Femur (tissue), 1 donor: Measurements from ENCODE around the gene CTCF.

Source experiments
- DNase-seq: peaks from one replicate; pipeline ENCODE4 v3.0.0-alpha.2; 2017

The CTCF gene

DNA sequence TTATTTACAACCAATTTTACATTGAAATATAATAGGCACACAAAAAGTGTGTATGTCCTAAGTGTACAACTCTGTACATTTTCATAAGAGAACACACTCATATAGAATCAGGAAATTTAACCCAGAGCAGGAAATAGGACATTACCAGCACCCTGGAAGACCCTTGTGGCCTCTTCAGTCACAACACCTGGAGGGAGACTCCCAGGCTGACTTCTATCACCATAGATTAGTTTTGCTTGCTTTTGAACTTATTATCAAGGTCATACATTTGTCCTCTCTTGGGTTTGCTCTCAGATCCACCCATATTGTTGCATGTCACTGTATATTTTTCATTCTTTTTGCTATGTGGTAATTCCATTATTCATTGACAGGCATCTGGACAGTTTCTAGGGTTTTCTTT, 27.9 kb upstream of the CTCF start:
- no peak for DNase-seq

DNA sequence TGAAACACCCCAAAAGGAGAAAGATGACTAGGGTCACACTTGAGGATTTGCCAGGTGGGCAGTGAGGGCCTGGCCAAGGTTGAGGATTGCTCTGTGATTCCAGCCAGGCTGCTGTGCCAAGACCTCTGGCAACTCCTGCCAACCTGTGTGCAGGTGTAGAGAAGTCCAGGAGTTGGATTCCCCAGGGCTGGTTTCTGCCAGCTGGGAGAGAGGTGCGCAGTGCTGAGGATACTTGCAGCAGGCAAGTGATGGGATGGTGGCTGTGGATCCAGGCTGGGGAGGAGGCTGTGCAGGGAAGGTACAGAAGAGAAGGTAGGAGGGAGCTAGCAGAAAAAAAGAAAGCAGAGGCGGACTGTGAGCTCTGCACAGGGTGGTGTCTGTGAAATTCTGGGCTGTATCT, 27.1 kb upstream of the CTCF start:
- no peak for DNase-seq

DNA sequence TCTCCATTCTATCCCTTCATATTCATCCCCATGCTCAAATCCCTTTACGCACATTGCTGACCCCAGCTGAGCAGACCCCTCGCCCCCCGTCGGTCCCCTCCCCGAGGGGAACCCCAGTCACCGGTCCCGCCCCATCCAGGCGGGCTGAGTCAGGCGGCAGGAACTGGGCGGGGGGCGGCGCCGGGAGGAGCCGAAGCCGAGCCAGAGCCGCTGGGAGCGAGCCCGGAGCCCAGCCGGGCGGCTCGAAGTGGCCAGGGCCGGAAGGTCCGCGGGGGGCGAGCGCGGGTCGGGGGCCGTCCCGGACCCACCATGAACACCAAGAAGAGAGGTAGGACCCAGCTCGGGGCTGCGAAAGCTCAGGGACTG, 25.1 kb upstream of the CTCF start:
- peak; percentile 82 for DNase-seq

DNA sequence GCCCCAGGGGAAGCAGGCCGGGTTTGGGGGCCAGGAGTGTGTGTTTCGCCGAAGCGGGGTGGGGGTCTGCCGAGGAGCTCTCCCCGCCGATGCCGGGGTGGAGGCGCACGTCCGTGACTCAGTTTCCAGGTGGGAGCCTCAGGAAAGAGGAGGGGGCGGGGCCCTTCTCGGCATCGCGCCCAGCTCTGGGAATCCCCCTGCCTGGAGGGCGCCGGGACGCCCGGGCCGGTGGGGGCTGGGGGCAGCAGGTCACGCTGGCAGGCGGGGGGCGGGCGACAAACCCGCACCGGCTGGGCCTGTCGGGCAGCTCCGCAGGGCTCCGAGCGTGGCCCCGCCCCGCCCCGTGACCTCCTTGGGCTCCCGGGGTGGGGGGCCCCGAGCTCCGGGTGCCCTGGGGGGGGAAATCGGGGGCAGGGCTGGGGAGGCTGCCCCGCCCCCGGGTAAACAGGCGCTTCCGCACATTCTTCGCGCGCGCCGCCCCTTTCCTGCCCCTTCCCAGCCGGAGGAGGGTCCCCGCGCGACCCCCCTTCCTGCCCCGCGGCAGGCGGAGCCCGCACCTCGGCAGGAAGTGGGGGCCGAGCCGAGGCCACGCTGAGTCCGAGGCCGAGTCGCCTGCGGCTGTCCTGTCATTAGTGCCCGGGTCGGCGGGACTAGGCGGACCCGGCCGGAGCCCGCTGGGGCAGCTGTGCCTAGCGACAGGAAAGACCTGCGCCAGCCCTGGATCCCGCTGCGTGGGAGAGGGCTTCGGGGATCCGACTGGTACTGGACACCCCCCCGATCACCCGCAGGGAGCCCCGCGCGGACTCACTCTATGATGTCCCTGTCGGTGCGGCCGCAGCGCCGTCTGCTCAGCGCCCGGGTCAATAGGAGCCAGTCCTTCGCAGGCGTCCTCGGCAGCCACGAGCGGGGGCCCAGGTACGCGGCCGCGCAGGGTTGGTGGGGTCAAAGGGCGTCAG, 24.4 kb upstream of the CTCF start:
- DNase-seq: peak; percentile 78

DNA sequence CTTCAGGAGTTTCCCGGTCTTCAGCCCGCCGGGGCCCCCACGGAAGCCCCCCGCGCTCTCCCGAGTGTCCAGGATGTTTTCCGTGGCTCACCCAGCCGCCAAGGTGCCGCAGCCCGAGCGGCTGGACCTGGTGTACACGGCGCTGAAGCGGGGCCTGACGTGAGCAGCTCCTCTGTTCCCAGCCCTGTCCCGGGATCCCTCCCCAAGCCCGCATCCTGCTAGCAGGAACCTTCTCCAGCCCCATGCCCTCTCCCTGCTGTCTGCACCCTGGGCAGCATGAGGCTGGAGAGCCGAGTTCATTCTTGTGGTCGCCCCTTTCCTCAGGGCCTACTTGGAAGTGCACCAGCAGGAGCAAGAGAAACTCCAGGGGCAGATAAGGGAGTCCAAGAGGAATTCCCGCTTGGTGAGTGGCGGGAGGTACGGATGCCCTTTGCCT, 23.6 kb upstream of the CTCF start:
- no peak for DNase-seq

- DNase-seq: no peak
Measured at GRCh38 chr16:67539271-67539670, 23.1 kb upstream of the CTCF start.

- no peak for DNase-seq
Measured at GRCh38 chr16:67539691-67540635, 22.4 kb upstream of the CTCF start.

DNA sequence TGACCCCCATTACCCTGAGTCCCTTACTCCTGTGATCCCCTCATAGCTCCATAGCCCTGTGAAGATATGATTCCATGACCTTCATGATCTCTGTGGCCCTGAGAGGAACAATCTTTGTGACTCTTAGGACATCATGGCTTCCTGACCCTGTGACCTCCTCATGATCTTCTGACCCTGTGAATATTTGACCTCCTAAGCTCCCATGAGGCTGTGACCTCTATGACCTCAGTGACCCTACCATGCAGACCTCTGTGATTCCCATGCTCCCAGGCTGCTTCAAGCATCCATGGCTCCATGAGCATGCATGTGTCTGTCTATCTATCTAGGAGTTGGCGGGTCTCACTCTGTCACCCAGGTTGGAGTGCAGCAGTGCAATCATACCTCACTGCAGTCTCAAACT, 21.6 kb upstream of the CTCF start:
- DNase-seq: no peak

- DNase-seq: no peak
Measured at GRCh38 chr16:67541391-67542263, 20.7 kb upstream of the CTCF start.

GRCh38 chr16:67542464-67542863, 19.9 kb upstream of the CTCF start:
- DNase-seq: peak; percentile 67

DNA sequence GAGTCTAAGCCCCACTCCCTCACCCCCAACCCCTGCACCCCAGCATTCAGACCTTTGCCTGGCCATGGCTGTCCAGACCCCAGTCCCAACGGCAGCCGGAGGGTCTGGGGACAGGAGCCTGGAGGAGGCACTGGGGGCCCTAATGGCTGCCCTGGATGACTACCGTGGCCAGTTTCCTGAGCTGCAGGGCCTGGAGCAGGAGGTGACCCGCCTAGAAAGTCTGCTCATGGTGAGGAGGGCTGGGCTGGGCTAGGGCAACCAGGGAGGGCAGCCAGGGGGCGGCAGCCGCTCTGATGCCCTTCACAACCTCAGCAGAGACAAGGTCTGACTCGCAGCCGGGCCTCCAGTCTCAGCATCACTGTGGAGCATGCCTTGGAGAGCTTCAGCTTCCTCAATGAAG, 19.3 kb upstream of the CTCF start:
- no peak for DNase-seq

- DNase-seq: no peak
Measured at GRCh38 chr16:67543582-67543981, 18.7 kb upstream of the CTCF start.

- DNase-seq: no peak
Measured at GRCh38 chr16:67544329-67544841, 17.9 kb upstream of the CTCF start.

GRCh38 chr16:67544844-67545664, 17.3 kb upstream of the CTCF start:
- DNase-seq: no peak

GRCh38 chr16:67545665-67546024, 16.7 kb upstream of the CTCF start:
- DNase-seq: no peak

DNA sequence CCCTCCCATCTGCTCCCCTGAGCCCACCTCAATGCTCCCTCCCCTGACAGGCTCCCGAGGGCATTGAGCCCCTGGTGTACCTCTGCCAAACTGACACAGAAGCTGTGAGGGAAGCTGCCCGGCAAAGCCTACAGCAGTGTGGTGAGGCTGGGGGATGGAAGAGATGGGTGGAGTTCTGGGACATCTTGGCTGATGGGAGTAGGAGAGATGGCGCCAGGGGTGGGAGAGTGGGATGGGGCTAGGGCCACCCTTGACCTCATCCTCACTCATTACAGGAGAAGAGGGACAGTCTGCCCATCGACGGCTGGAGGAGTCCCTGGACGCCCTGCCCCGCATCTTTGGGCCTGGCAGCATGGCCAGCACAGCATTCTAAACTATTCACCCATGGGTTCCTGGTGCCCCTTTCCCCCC, 16.2 kb upstream of the CTCF start:
- no peak for DNase-seq

DNA sequence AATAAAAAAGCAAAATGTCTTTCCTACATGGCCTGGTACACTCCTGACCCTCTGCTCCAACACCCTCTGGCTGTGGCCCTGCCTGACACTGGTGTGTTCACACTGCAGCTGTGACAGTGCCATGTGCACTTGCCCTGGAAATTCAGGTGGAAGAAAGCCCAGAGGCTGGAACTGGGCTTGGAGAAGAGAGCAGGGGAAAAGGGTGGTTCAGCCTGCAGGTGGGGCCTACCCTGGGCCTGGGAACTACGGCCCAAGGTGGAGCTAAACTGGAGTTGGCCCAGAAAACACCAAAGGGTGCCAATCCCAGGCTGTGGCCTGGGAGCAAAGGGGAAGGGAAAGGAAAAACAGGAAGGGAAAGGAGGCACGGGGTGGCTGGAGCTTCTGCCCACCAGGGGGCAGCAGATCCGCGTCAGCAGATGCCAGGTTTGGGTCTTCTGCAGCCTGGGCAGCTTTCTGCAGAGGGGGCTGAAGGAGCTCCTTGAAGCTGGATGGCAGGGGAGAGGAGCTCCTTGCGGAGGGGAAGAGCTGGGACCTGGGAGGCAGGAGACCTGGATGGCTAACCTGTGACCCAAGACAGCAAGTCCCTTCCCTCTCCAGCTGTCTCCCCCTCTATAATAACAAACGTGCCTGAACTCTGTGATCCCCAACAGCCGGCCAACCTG, 15.4 kb upstream of the CTCF start:
- DNase-seq: peak; percentile 78

DNA sequence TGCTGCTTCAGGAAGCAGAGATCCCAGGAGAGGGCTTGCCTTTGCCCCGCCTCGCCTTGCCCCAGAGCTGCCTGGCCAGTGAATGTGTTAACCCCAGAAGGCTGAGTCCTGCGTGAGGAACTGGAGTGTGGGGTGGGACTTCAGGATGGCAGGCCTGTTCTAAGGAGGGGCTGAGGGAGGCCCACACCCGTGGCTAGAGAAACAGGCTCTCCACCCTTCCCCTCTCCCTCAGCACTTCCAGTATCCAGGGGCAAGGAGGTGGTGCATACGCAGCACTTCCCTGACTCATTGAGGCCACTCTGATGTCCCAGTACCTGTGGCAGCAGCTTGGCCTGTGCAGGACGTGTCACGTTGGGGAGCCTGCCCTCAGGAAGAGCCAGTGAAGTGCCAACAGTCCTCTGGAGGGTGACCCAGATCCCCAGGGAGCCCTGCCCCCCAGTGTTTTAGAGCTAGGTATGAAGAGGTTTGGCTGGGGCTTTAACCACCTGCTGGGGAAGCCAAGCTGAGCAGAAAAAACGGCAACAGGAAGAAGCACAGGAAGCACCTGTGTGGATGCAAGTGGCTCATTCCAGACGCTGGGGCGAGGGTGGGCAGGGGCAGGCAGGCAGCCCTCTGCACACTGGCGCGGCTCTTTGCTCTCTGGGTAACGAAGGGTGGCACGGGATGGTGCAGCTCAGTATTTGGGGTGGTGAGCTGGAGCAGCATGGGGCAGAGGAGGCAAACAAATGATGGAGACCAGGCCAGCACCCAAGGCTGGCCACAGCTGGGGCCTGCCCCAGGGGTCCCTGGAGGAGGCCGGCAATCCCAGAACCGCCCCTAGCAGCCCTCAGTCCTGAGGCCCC, 14.7 kb upstream of the CTCF start:
- peak; percentile 59 for DNase-seq

GRCh38 chr16:67548265-67549126, 13.8 kb upstream of the CTCF start:
- no peak for DNase-seq
